Renal cortex interstitium (tissue), 11 donors: ENCODE measurements around the gene ZNF174. TPM values are rescaled to one million over a fixed set of nuclear protein-coding genes. Genes with fewer than 3 reads are reported as not detected.

Experiments
- DNase-seq, 11 donors: peaks; one replicate each; pipeline ENCODE4 v3.0.0-alpha.2; 2013; ENCODE audit warnings: low read depth in 9 of 11, low spot score in 4 of 11; ENCODE audit errors: extremely low read depth in 1 of 11
- polyA plus RNA-seq, 3 donors: library from polyadenylated mRNA; unstranded; fragments of 120-200 nt; gene quantifications; one replicate each; pipeline ENCODE4 v1.2.1, GENCODE V29; 2013; ENCODE audit not compliant: insufficient read length in 3 of 3

Gene ZNF174
- polyA plus RNA-seq, 3 donors, result 13.5 to 15.5 (median 15.1) TPM

DNA sequence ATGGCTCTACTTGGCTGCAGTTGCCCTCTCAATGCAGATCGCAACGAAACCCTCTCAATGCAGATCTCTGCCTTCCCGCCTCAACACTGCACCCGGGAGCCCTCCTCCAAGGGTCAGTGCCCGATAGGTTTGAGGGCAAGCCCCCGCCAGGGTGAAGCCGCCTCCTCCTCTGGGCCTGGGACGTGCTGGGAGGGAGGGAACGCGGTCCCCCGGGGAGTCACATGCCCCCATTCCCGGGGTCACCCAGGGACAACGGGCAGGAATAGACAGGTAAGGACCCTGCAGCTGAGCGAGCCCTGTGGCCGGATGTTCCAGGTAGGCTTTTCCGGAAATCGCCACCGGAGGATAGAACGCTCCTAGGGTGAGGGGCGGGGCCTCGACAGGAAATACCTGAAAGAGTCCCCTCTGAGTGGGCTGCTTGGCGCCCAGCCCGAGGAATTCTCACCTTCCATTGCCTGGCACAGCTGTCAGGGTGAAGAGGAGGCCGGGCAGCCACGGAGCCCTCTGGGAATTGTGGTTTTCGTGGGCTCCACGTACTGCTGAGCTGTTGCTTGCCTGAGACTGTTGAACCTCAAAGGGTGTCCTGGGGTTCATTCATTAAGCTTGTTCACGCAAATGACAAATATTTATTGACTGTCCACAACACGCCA lies 12.8 kb downstream of the ZNF174 start:
- no peak for DNase-seq

GRCh38 chr16:3431779-3432219 lies 30.8 kb downstream of the ZNF174 start:
- no peak for DNase-seq

DNA sequence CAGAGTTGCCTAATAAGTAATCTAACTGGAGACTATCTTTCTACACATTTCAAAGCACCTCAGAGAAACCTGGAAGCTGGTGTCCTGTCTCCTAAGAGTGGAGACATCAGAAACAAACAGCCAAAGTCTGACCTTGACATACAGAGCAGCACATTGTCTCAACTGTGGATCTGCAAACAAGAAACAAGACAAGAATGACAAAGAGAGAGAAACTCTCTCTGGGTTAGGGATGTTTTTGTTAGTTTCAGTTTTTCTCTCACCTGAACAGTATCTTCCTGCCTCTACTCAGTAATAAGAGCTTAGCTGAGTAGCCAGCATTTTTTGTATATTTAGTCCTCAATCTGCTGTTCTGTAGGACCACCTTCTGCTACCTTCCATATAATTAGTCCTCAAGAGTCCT lies 33.4 kb downstream of the ZNF174 start:
- no peak for DNase-seq

GRCh38 chr16:3439637-3440036 lies 38.6 kb downstream of the ZNF174 start:
- DNase-seq, result no peak

- peak in 9 of 11 donors; percentile 66 to 89 (median 79) for DNase-seq
Measured at GRCh38 chr16:3443108-3444031, 42.4 kb downstream of the ZNF174 start, which contains the start of the genes NAA60 and ZNF597. Gene NAA60 (plus strand): TSS chr16:3443680. CDS start chr16:3476228, 32,548 bp downstream. Gene ZNF597 (minus strand): TSS chr16:3443504. CDS start chr16:3443153, 351 bp downstream.

DNA sequence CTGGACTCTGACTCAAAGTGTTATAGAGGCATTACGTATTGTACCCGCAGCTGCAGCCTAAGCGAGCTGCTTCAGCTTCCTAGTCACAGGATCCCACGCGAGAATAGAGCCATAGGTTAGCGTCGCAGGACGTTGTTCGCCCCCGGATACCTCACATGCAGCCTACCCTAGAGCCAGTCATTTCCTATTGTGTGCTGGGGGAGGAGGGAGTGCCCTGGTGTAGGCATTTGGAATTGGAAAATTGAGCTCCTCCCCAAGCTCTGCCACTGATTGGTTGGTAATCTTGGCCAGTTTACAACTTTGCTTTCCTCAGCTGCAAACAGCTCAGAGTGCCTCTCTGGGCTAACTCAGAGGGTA lies 43.0 kb downstream of the ZNF174 start:
- no peak for DNase-seq

DNA sequence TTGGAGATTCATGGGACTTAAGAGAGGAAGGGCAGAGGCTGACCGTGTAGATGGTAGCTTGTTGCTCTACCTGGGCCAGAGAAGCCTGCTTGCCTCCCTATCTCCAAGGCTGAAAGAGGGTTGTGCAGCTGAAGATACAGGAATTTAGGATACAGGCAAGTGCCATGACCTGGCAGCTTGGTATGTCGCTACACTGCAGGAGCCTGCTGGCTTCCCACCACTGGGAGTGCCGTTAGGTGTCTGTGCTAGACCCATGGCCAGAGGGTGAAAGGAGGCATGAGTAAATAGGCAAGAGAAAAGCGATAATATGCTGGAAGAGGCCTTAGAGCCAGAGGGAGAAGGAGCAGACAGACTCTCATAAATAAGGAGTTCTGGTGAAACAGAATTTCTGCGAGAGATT lies 53.1 kb downstream of the ZNF174 start:
- no peak for DNase-seq

GRCh38 chr16:3454631-3455147 lies 53.7 kb downstream of the ZNF174 start:
- no peak for DNase-seq

GRCh38 chr16:3457434-3458252 lies 56.6 kb downstream of the ZNF174 start:
- DNase-seq, result peak in 10 of 11 donors; percentile 70 to 92 (median 88)

- DNase-seq, result no peak
Measured at GRCh38 chr16:3458278-3458851, 57.4 kb downstream of the ZNF174 start.

DNA sequence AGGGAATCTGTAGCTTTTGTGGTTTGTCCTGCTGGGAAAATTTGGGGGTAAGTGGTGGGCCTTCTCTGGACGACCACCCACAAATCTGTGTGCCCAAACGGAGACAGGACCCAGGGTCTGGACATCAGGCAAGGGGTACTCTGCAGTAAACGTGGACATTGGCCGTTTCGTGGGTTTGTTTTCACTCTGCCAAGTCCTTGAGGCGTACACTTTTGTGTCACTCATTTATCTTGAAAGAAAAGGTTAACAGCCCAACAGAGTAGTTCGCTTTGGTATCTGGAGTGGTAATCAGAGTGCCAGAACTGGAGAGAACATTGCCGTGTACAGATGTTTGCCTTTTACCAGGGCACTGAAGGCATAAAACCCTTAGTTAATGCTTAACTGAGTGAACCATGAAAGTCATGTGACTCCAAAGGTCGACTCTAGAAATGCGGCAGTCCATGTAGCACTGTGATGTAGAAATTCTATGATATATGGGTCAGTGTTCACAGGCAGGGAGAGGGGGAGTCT lies 57.9 kb downstream of the ZNF174 start:
- DNase-seq, result peak in 5 of 11 donors; percentile 33 to 71 (median 57)

Other genes starting within 250 kb of the ZNF174 start
- not detected for gene OR1F1, start 213.0 kb upstream of the ZNF174 start, polyA plus RNA-seq
- gene ZNF200, start 166.1 kb upstream of the ZNF174 start, polyA plus RNA-seq, result 10 to 100 TPM; 12.4 to 15.7 (median 14.9) TPM
- under 1 TPM; 0.19 to 0.47 (median 0.24) TPM for gene MEFV, start 144.6 kb upstream of the ZNF174 start, polyA plus RNA-seq
- gene ZNF263, start 117.7 kb upstream of the ZNF174 start, polyA plus RNA-seq, result 10 to 100 TPM; 46.9 to 50.4 (median 49.5) TPM
- gene TIGD7, start 95.8 kb upstream of the ZNF174 start, polyA plus RNA-seq, result 10 to 100 TPM; 11.1 to 13.7 (median 13.5) TPM
- 10 to 100 TPM; 46.3 to 60.4 (median 59.3) TPM for gene ZNF75A, start 95.7 kb upstream of the ZNF174 start, polyA plus RNA-seq
- gene OR2C1, start 45.3 kb upstream of the ZNF174 start, polyA plus RNA-seq, result 1 to 10 TPM in 1 of 3 donors, under 1 TPM in 2; 0.59 to 1.1 (median 0.59) TPM
- 10 to 100 TPM; 15.9 to 26.4 (median 17.2) TPM for gene ZSCAN32, start 211 bp upstream of the ZNF174 start, polyA plus RNA-seq
- 1 to 10 TPM; 3.7 to 4.9 (median 3.7) TPM for gene ZNF597, start 42.3 kb downstream of the ZNF174 start, polyA plus RNA-seq
- 10 to 100 TPM; 65.1 to 70.8 (median 68.9) TPM for gene NAA60, start 42.5 kb downstream of the ZNF174 start, polyA plus RNA-seq
- gene C16orf90, start 94.3 kb downstream of the ZNF174 start, polyA plus RNA-seq, result under 1 TPM in 2 of 3 donors, not detected in 1; 0.22 to 0.33 TPM
- 10 to 100 TPM; 50.8 to 61.4 (median 59.9) TPM for gene CLUAP1, start 99.8 kb downstream of the ZNF174 start, polyA plus RNA-seq
- gene NLRC3, start 176.2 kb downstream of the ZNF174 start, polyA plus RNA-seq, result 1 to 10 TPM; 1.6 to 2.1 (median 1.9) TPM
- gene SLX4, start 210.4 kb downstream of the ZNF174 start, polyA plus RNA-seq, result 1 to 10 TPM; 4.9 to 7.3 (median 5.7) TPM